SK-N-SH (cell line): ENCODE results near the gene ZNF512B. TPM values are rescaled to one million over a fixed set of nuclear protein-coding genes. Genes with fewer than 3 reads are reported as not detected.

Source experiments
- CTCF ChIA-PET: fragments of 300-600, 350-600 bp; formaldehyde crosslinking; extraction: SDS; loops from one replicate; lab custom pipeline; 2021; lab: Yijun Ruan, JAX
- POLR2A ChIA-PET: fragments of 350-600 bp; sonication (Branson Sonifier 250); formaldehyde crosslinking; extraction: SDS; loops from one replicate; lab custom pipeline; 2020; ENCODE audit warnings: antibody characterized with exemption, inconsistent platforms; lab: Yijun Ruan, JAX
- DNase-seq: peaks from one replicate; pipeline ENCODE4 v3.0.0; 2012
- H2AFZ ChIP-seq: fragments of 200-600 bp; sonication (generic); 2 replicates; pipeline ENCODE4 v1.8.1; 2016; ENCODE audit warnings: antibody characterized with exemption, mild to moderate bottlenecking, low read depth
- H3F3A ChIP-seq: fragments of 200-600 bp; sonication (generic); replicated peaks from 2 replicates; pipeline ENCODE3; 2016; ENCODE audit warnings: antibody characterized with exemption, mild to moderate bottlenecking; ENCODE audit not compliant: insufficient read depth
- H3K27ac ChIP-seq, 2 experiments: fragments of 200-500 bp in 1 of 2; fragments of 200-600 bp in 1 of 2; sonication (Bioruptor generic) in 1 of 2; sonication (generic), shearing (Covaris generic) in 1 of 2; 2 replicates each; pipeline versions ENCODE4 v1.5.1 to v1.6.1; 2014 to 2016; ENCODE audit warnings: low read depth in 2 of 2, inconsistent platforms in 1 of 2, low read length in 1 of 2, mild to moderate bottlenecking in 1 of 2, mixed read lengths in 1 of 2
- H3K27me3 ChIP-seq: fragments of 200-600 bp; sonication (generic), shearing (Covaris generic); 2 replicates; pipeline ENCODE4 v1.6.1; 2016; ENCODE audit warnings: mixed run types; ENCODE audit not compliant: insufficient read depth
- H3K36me3 ChIP-seq, 2 experiments: fragments of 200-500 bp in 1 of 2; fragments of 200-600 bp in 1 of 2; sonication (Bioruptor generic) in 1 of 2; sonication (generic) in 1 of 2; replicated peaks in 1 of 2; 2 replicates each; pipeline versions ENCODE3 to v1.5.1; 2014 to 2016; ENCODE audit warnings: low read length in 1 of 2, mild to moderate bottlenecking in 1 of 2; ENCODE audit not compliant: insufficient read depth in 2 of 2, control insufficient read depth in 1 of 2
- H3K4me1 ChIP-seq, 2 experiments: fragments of 200-500 bp in 1 of 2; fragments of 200-600 bp in 1 of 2; sonication (Bioruptor generic) in 1 of 2; sonication (generic), shearing (Covaris generic) in 1 of 2; 2 replicates each; pipeline versions ENCODE4 v1.5.1 to v1.6.1; 2014 to 2016; ENCODE audit warnings: low read depth in 1 of 2, low read length in 1 of 2, mixed run types in 1 of 2; ENCODE audit not compliant: insufficient read depth in 2 of 2, control insufficient read depth in 1 of 2
- H3K4me2 ChIP-seq: fragments of 200-600 bp; sonication (generic), shearing (Covaris generic); 2 replicates; pipeline ENCODE4 v1.6.1; 2017; ENCODE audit warnings: mixed run types
- H3K4me3 ChIP-seq, 2 experiments: fragments of 200-500 bp in 1 of 2; fragments of 200-600 bp in 1 of 2; sonication (Bioruptor generic) in 1 of 2; sonication (generic), shearing (Covaris generic) in 1 of 2; 2 replicates each; pipeline versions ENCODE4 v1.5.1 to v1.8.1; 2014 to 2016; ENCODE audit warnings: low read depth in 2 of 2, inconsistent platforms in 1 of 2, low read length in 1 of 2, mild to moderate bottlenecking in 1 of 2, mixed read lengths in 1 of 2, moderate library complexity in 1 of 2
- H3K79me2 ChIP-seq: fragments of 200-600 bp; sonication (generic); 2 replicates; pipeline ENCODE4 v1.8.1; 2017; ENCODE audit warnings: mild to moderate bottlenecking; ENCODE audit not compliant: insufficient read depth
- H3K9ac ChIP-seq: fragments of 200-600 bp; sonication (generic); 2 replicates; pipeline ENCODE4 v1.6.1; 2017; ENCODE audit warnings: mixed run types
- H3K9me2 ChIP-seq: fragments of 200-600 bp; sonication (generic); 2 replicates; pipeline ENCODE4 v1.6.1; 2017; ENCODE audit warnings: mixed run types
- H3K9me3 ChIP-seq: fragments of 200-600 bp; sonication (generic); 2 replicates; pipeline ENCODE4 v1.6.1; 2017; ENCODE audit warnings: mixed run types, mild to moderate bottlenecking, moderate library complexity
- H4K20me1 ChIP-seq: fragments of 200-600 bp; sonication (generic); 2 replicates; pipeline ENCODE4 v1.6.1; 2017; ENCODE audit warnings: mild to moderate bottlenecking, mixed run types; ENCODE audit not compliant: insufficient read depth
- CHD2 ChIP-seq: fragments of 150-350 bp; IDR thresholded peaks from 2 replicates; pipeline ENCODE4 v1.6.1; 2018; ENCODE audit warnings: low read length; ENCODE audit not compliant: partially characterized antibody
- CTCF ChIP-seq: fragments of 200-600 bp; sonication (generic); IDR thresholded peaks from 2 replicates; pipeline ENCODE4 v1.6.1; 2017; ENCODE audit warnings: antibody characterized with exemption, mild to moderate bottlenecking, moderate library complexity
- ELF1 ChIP-seq: IDR thresholded peaks from 2 replicates; pipeline ENCODE4 v1.4.0; 2012
- GABPA ChIP-seq: IDR thresholded peaks from 2 replicates; pipeline ENCODE4 v1.4.0; 2012; ENCODE audit warnings: low read depth, mild to moderate bottlenecking
- IRF3 ChIP-seq: fragments of 150-350 bp; IDR thresholded peaks from 2 replicates; pipeline ENCODE4 v1.6.1; 2016; ENCODE audit warnings: mild to moderate bottlenecking, low read depth, low read length
- MAX ChIP-seq: IDR thresholded peaks from 2 replicates; pipeline ENCODE4 v1.4.0; 2012; ENCODE audit warnings: low read depth
- MXI1 ChIP-seq: IDR thresholded peaks from 2 replicates; pipeline ENCODE4 v1.6.1; 2012; ENCODE audit warnings: mild to moderate bottlenecking, low read depth, low read length, improper control_type of control experiment
- NRF1 ChIP-seq: IDR thresholded peaks from 2 replicates; pipeline ENCODE4 v1.6.1; 2012; ENCODE audit warnings: low read depth, mild to moderate bottlenecking, low read length
- REST ChIP-seq: IDR thresholded peaks from 2 replicates; pipeline ENCODE4 v1.6.1; 2012; ENCODE audit warnings: mild to moderate bottlenecking, low read depth, low read length, moderate library complexity
- SIN3A ChIP-seq: IDR thresholded peaks from 2 replicates; pipeline ENCODE4 v1.6.1; 2012; ENCODE audit warnings: low read depth, mild to moderate bottlenecking, low read length, moderate library complexity, borderline replicate concordance
- USF1 ChIP-seq: IDR thresholded peaks from 2 replicates; pipeline ENCODE4 v1.4.0; 2012; ENCODE audit warnings: low read depth, borderline replicate concordance
- WGBS: methylation state at CpG from one replicate; pipeline ENCODE4 v1.1.6; 2017; ENCODE audit warnings: low lambda C conversion rate; 5-methylcytosine and 5-hydroxymethylcytosine counted together
- polyA plus RNA-seq, 3 experiments: library from polyadenylated mRNA; depleted of rRNA; stranded (reverse); fragments of >200 nt; gene quantifications; 2 replicates each; pipeline ENCODE4 v1.2.3, GENCODE V29; 2012

Gene ZNF512B
- polyA plus RNA-seq, 1 of the 3 experiments (the other 2 are of a cell fraction): 11.8 TPM

- DNase-seq: no peak
- Histone ChIP-seq H3K79me2 (peaks cover 25% of the 10 kb centered on the region; the same call in 1 of the 2 replicates), H3K4me2 (no peak overlapping the region), H3K4me3 (no peak overlapping the region), H3K9ac (no peak overlapping the region), H3K4me1 (no peaks in the 10 kb centered on the region), H3K9me2 (no peaks in the 10 kb centered on the region), H3K9me3 (no peaks in the 10 kb centered on the region), H3K27me3 (no peaks in the 10 kb centered on the region), H3K27ac (no peak overlapping the region), H4K20me1 (peaks cover 5% of the 10 kb centered on the region; the same call in 1 of the 2 replicates), H2AFZ (no peak overlapping the region), H3F3A (no peaks in the 10 kb centered on the region), H3K36me3 (peaks cover 41 to 53% of the 10 kb centered on the region in 2 experiments)
- POLR2A ChIA-PET: no interaction called here
- 85% methylated on average over 6 of the region's 6 CpGs for WGBS
- TF ChIP-seq CTCF (no peak), IRF3 (no peak), ELF1 (no peak), CHD2 (no peak), GABPA (no peak), REST (no peak)
- CTCF ChIA-PET: no interaction called here
Observed at GRCh38 chr20:64005394-64005793, 35.7 kb upstream of the ZNF512B start.

GRCh38 chr20:64003960-64004725 lies 34.4 kb upstream of the ZNF512B start:
- Histone ChIP-seq H3F3A (no peaks in the 10 kb centered on the region), H3K4me3 (no peak overlapping the region), H3K36me3 (peaks cover 39 to 52% of the 10 kb centered on the region in 2 experiments), H3K27ac (no peak overlapping the region), H3K4me2 (no peak overlapping the region), H2AFZ (no peak overlapping the region), H3K9ac (no peak overlapping the region), H3K9me3 (no peaks in the 10 kb centered on the region), H3K4me1 (no peaks in the 10 kb centered on the region), H3K27me3 (no peaks in the 10 kb centered on the region), H4K20me1 (peaks cover 5% of the 10 kb centered on the region; the same call in 1 of the 2 replicates), H3K79me2 (peaks cover 25% of the 10 kb centered on the region; the same call in 1 of the 2 replicates), H3K9me2 (no peaks in the 10 kb centered on the region)
- DNase-seq: no peak
- TF ChIP-seq MXI1 (no peak), NRF1 (no peak), USF1 (no peak), MAX (no peak), SIN3A (no peak), CTCF (no peak)
- 70% methylated on average over 4 of the region's 7 CpGs for WGBS
- ChIA-PET POLR2A (no interaction called here), CTCF (interaction anchor here (1.4 kb wide), 1 partner anchor 30 kb away, joined by 3 read pairs; no protein-coding TSS in a partner anchor)
